ENCODE measurements around the gene DDIT4.
"Not testable (repeated sequence)": the region's sequence is repeated elsewhere in the genome, so short reads cannot be mapped to it uniquely, and the experiment has no call there.

Gene DDIT4

GRCh38 chr10:72273410-72274212 is at the start of gene DDIT4:
DDIT4 (plus strand) TSS chr10:72273924; CDS start chr10:72274217, 293 bp downstream.
- DNase-seq: peak; percentile 99
- ATAC-seq: peak; percentile 91

DNA sequence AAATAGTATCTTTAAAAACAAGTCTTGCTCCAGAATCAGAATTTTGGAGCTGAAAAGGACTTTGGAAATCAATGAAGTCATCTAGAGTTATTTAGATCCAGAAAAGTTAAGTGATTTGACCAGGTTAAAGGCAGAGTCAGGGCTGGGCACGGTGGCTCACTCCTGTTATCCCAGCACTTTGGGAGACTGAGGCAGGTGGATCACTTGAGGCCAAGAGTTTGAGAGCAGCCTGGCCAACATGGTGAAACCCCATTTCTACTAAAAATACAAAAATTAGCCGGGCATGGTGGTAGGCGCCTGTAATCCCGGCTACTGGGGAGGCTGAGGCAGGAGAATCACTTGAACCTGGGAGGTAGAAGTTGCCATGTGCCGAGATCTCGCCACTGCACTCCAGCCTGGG is 49.5 kb upstream of the DDIT4 start:
- ATAC-seq, DNase-seq: not testable (repeated sequence)

GRCh38 chr10:72226418-72227027 is 47.2 kb upstream of the DDIT4 start:
- DNase-seq: no peak

DNA sequence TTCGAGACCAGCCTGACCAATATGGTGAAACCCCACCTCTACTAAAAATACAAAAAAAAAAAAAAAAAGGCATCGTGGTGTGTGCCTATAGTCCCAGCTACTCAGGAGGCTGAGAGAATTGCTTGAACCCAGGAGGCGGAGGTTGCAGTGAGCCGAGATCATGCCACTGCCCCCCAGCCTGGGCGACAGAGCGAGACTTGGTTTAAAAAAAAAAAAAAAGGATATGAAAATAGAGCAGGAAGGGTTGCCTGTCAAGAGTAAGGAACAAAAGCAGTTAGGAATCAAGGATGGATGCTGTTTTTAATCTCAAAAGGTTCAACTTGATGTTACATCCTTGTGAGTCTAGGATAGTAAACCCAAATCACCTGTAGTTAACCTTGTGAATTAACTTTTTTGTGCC is 45.9 kb upstream of the DDIT4 start:
- no peak for ATAC-seq
- no peak for DNase-seq

More at GRCh38 chr10:72226418-72227027, 47.2 kb upstream of the DDIT4 start:
- no peak for ATAC-seq

DNA sequence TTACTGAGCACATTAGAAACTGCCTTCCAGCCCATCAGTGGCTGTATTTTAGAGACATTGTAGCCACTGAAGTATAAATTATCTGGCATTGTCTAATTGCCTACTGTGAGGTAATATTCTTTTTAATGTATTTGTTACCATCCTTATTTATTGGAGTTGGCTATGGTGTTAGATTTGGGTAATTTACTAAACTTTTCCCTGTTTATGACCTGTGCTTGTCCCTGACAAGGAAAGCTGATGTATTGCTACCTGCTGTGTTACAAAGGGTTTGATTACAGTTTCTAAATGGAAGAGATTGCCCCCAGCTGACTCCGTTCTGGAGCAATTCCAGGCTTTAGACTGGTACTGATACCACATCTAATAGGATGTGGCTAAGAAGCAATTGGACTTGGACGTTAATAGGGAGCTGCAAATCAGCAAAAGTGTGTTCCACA is 45.4 kb upstream of the DDIT4 start:
- DNase-seq: no peak
- no peak for ATAC-seq

GRCh38 chr10:72229261-72230251 is 44.2 kb upstream of the DDIT4 start:
- ATAC-seq (no peak), DNase-seq (no peak)

- ATAC-seq (no peak), DNase-seq (no peak)
Observed at GRCh38 chr10:72233621-72234020, 40.1 kb upstream of the DDIT4 start.

GRCh38 chr10:72234560-72235095 is 39.1 kb upstream of the DDIT4 start:
- ATAC-seq (no peak), DNase-seq (no peak)

DNA sequence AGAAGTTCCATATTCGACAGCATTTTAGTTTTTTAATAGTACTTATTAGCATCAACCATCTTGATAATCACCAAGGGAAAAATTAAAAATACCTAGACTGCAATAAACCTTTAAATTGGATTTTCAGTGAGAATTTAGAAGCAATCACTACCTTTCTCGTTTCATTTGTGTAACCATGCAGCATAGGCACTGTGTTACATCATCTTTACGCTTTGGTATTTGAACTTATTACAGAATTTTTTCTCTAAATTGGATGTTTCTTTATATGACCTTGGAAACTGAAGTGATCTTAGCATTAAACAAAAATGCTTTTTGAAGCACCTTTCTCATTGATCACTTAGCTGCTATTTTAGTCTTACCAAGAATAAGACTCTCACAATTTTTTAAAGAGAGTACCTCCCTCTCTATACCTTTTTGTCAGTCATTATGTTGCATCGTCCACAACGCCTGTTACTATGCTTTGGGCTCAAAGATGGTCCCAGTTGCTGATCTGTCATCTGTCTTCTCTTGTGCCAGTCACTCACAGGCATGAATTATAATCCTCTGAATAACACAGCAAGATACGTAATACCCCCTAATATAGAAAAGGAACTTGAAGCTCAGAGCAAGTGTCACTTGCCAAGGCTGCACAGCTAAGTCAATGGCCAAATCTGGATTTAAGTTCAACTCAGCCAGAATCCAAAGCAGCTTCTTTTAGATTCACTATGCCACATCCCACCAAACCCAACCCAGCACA is 38.0 kb upstream of the DDIT4 start:
- DNase-seq (no peak), ATAC-seq (no peak)

GRCh38 chr10:72238392-72239175 is 35.1 kb upstream of the DDIT4 start:
- ATAC-seq (no peak), DNase-seq (no peak)

- DNase-seq (no peak), ATAC-seq (no peak)
Observed at GRCh38 chr10:72239409-72239808, 34.3 kb upstream of the DDIT4 start.

DNA sequence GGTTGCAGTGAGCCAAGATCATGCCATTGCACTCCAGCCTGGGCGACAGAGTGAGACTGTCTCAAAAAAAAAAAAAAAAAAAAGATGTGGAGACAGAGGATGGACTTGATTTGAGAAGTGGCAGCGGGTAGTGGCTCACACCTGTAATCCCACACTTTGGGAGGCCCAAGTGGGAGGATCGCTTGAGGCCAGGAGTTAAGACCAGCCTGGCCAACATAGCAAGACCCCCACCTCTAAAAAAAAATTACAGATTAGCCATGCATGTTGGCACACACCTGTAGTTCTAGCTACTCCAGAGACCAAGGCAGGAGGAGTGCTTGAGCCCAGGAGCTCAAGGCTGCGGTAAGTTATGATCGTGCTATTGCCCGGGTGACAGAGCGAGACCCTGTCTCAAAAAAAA is 33.4 kb upstream of the DDIT4 start:
- DNase-seq: no peak
- no peak for ATAC-seq

GRCh38 chr10:72241691-72242252 is 32.0 kb upstream of the DDIT4 start:
- DNase-seq (no peak), ATAC-seq (no peak)

GRCh38 chr10:72242675-72243074 is 31.0 kb upstream of the DDIT4 start:
- peak; percentile 68 for ATAC-seq

DNA sequence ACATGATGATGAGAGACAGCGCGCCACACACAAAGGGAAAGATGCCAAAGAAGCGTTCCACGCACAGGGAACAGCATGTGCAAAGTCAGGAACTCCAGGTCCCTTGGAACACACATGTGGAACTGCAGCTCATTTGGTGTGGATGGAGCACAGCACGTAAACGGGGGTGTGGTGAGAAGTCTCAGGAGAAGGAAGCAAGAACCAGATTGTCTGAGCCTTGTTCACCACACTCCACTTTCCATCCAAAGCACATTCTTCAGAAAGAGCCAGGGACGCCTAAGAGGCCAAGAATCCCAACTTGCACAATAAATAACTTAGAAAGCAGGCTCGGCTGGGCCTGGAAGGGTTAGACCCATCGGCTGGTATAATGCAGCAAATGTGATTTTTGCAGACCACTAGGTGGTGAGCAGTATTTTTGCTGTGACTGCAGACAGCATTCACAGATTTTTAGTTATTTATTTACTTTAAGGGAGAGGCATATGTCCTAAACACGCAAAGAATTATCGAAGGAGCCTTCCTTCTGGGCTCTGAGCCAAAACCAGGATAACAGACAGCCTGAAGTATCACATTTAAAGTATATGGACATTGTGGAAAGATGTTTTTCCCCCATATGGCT is 29.8 kb upstream of the DDIT4 start:
- DNase-seq: no peak
- no peak for ATAC-seq

More at GRCh38 chr10:72242675-72243074, 31.0 kb upstream of the DDIT4 start:
- DNase-seq: peak; percentile 53

DNA sequence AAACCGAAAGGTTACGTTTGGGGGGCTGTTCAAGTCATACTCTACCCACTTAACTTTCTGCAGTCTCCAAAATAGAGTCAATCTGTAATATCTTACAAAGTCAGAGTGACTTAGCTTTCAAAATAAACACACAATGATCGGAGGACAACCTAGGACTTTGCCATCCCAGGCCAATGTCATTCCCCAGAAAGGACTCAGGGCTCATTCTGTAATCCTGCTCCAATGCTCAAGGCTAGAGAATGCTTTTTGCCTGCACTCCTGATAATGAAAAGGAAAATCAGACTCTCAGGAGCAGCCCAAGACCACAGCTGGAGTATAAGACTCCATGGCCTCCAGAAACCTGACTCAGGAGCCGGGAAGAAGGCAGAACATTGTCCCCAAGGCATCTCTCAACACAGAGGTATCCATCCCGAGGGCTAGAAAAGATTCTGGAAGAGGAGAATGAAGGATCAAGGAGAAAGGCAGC is 29.1 kb upstream of the DDIT4 start:
- ATAC-seq: no peak

GRCh38 chr10:72245949-72246525 is 27.7 kb upstream of the DDIT4 start:
- no peak for ATAC-seq
- peak; percentile 43 for DNase-seq

More for the DNA sequence above, 29.1 kb upstream of the DDIT4 start:
- DNase-seq: no peak

DNA sequence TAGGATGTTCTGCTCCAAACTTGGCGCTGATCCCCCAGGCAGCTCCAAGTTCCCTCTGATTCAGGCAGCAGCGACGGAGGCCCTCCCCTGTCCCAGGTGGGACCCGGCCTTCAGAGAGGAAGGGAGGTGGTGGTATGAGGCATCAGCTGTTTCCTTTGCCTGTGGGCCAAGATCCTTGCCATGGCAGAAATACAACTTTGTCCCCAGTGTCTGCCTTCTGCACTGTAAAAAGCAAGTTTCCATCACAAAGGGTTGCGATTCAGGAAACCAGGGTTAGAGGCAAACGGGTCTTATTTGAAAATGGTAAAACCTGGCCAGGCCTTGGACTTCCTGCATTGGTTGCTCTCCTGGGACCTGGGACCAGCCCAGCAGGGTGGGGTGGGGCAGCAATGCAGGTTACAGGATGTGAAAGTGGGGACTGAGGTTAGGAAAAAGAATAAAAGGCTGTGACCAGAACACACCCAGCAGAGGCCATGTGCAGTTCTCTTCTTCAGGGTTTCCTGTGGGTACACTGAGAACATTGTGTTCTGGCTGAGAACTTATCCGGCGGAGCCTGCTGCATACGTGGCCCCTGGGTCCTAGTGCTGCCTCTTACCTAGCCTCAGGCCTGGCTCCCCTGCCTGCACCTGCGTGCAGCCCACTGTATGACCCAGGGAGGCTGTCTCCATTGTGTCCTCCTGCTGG is 25.1 kb upstream of the DDIT4 start:
- ATAC-seq (peak; percentile 90), DNase-seq (peak; percentile 75)
